Measurements from ENCODE around the gene DHX38. TPM values are rescaled to one million over a fixed set of nuclear protein-coding genes. Genes with fewer than 3 reads are reported as not detected.

Gene DHX38
- total RNA-seq: 91.6 and 123 TPM in 2 replicates

- TF ChIP-seq CTCF (IDR thresholded peaks at IDR 0.05; ENCODE audit: insufficient read depth, low read length, severe bottlenecking): no peak
- peaks cover 15% of the 10 kb centered on the region for H3K36me3 ChIP-seq (ENCODE audit: control insufficient read depth, insufficient read depth, low read length)
- peak; percentile 52 for FAIRE-seq
- peak within 1 kb of the TSS; percentile 81 for H3K4me3 ChIP-seq (ENCODE audit: low read depth, low read length)
- DNase-seq (ENCODE audit: low read depth): peak; percentile 99
- H3K27me3 ChIP-seq (ENCODE audit: control insufficient read depth, insufficient read depth, low read length): no peaks in the 10 kb centered on the region
These were observed at the start of gene DHX38, which contains the start of gene TXNL4B for GRCh38 chr16:72093448-72094265. DHX38 (plus strand) TSS chr16:72093847; CDS start chr16:72096158, 2,311 bp downstream. TXNL4B (minus strand) TSS chr16:72093620; CDS start chr16:72090749, 2,871 bp downstream.

- no peaks in the 10 kb centered on the region for H3K27me3 ChIP-seq (ENCODE audit: control insufficient read depth, insufficient read depth, low read length)
- H3K4me3 ChIP-seq (ENCODE audit: low read depth, low read length): no peak overlapping the region
- no peaks in the 10 kb centered on the region for H3K36me3 ChIP-seq (ENCODE audit: control insufficient read depth, insufficient read depth, low read length)
- FAIRE-seq (no peak), DNase-seq (ENCODE audit: low read depth) (no peak)
- no peak for TF ChIP-seq CTCF (IDR thresholded peaks at IDR 0.05; ENCODE audit: insufficient read depth, low read length, severe bottlenecking)
These were observed 49.4 kb upstream of the DHX38 start for GRCh38 chr16:72044296-72044695.

- DNase-seq (ENCODE audit: low read depth): no peak
- Histone ChIP-seq H3K27me3 (ENCODE audit: control insufficient read depth, insufficient read depth, low read length) (no peaks in the 10 kb centered on the region), H3K4me3 (ENCODE audit: low read depth, low read length) (no peak overlapping the region), H3K36me3 (ENCODE audit: control insufficient read depth, insufficient read depth, low read length) (no peaks in the 10 kb centered on the region)
- TF ChIP-seq CTCF (IDR thresholded peaks at IDR 0.05; ENCODE audit: insufficient read depth, low read length, severe bottlenecking): no peak
- FAIRE-seq: no peak
These were observed 48.8 kb upstream of the DHX38 start for GRCh38 chr16:72044825-72045359.

- FAIRE-seq (no peak), DNase-seq (ENCODE audit: low read depth) (no peak)
- no peaks in the 10 kb centered on the region for H3K27me3 ChIP-seq (ENCODE audit: control insufficient read depth, insufficient read depth, low read length)
- no peaks in the 10 kb centered on the region for H3K36me3 ChIP-seq (ENCODE audit: control insufficient read depth, insufficient read depth, low read length)
- no peak overlapping the region for H3K4me3 ChIP-seq (ENCODE audit: low read depth, low read length)
- TF ChIP-seq CTCF (IDR thresholded peaks at IDR 0.05; ENCODE audit: insufficient read depth, low read length, severe bottlenecking): no peak
These were observed 44.5 kb upstream of the DHX38 start for GRCh38 chr16:72049110-72049509.

GRCh38 chr16:72050769-72051464, 42.7 kb upstream of the DHX38 start:
- Histone ChIP-seq H3K27me3 (ENCODE audit: control insufficient read depth, insufficient read depth, low read length) (no peaks in the 10 kb centered on the region), H3K36me3 (ENCODE audit: control insufficient read depth, insufficient read depth, low read length) (no peaks in the 10 kb centered on the region), H3K4me3 (ENCODE audit: low read depth, low read length) (no peak overlapping the region)
- peak; percentile 32 for DNase-seq (ENCODE audit: low read depth)
- no peak for TF ChIP-seq CTCF (IDR thresholded peaks at IDR 0.05; ENCODE audit: insufficient read depth, low read length, severe bottlenecking)
- no peak for FAIRE-seq
